ENCODE measurements around the gene TMEM8B.

DNA sequence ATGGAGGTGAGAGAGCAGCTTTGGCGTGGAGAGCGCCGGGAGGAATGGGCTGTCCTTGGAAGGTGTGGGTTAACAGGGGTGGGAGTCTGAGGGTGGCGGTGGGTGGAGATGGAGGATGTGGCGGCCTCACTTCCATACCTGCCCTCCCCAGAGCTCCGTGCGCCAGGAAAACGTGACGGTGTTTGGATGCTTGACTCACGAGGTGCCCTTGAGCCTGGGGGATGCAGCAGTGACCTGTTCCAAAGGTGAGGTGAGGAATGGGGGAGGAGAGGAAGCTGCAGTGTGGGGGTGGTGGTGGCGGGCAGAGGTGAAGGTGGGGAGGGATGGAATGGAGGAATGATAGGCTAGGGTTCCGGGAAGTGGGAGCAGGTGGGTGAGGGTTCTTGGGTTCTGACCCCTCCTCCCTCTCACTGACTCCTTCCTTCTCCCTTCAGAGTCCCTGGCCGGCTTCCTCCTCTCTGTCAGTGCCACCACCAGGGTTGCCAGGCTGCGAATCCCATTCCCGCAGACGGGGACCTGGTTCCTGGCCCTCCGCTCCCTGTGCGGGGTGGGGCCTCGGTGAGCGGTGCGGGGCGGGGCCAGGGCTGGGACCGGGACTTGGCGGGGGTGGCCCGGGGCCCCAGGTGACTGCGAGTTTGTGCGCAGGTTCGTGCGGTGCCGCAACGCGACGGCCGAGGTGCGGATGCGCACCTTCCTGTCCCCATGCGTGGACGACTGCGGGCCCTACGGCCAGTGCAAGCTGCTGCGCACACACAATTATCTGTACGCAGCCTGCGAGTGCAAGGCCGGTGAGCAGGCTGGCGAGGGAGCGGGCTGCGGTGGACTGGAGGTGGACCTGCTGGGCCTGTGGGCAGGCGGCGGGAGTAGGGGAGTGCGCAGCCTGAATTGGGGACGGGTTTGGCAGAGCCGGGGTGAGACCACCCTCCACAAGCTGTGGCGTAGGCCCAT lies 17.1 kb downstream of the TMEM8B start:
- TF ChIP-seq TAF1 (IDR thresholded peaks at IDR 0.05; ENCODE audit: borderline replicate concordance, insufficient read depth, low read length) (no peak), POLR2AphosphoS5 (IDR thresholded peaks at IDR 0.05; ENCODE audit: low read depth, low read length) (no peak), SIN3A (IDR thresholded peaks at IDR 0.05; ENCODE audit: borderline replicate concordance, insufficient read depth, low read length) (no peak)

Data from PFSK-1 (cell line).